ENCODE data around the gene CDX4.
"Not testable (repeated sequence)": the region's sequence is repeated elsewhere in the genome, so short reads cannot be mapped to it uniquely, and the experiment has no call there.

CDX4 gene

GRCh38 chrX:73446831-73447230, at the start of gene CDX4:
TSS of gene CDX4 (plus strand) at chrX:73447053. CDS start at chrX:73447254, 201 bp downstream.
- DNase-seq: no peak

GRCh38 chrX:73398185-73398914, 48.5 kb upstream of the CDX4 start:
- DNase-seq: no peak

GRCh38 chrX:73400136-73400748, 46.6 kb upstream of the CDX4 start:
- no peak for DNase-seq

GRCh38 chrX:73401591-73402266, 45.1 kb upstream of the CDX4 start:
- no peak for DNase-seq

GRCh38 chrX:73412930-73413329, 33.9 kb upstream of the CDX4 start:
- no peak for DNase-seq

- no peak for DNase-seq
Observed at GRCh38 chrX:73447311-73447794, 500 bp downstream of the CDX4 start.

- DNase-seq: no peak
Observed at GRCh38 chrX:73448379-73448778, 1.5 kb downstream of the CDX4 start.

GRCh38 chrX:73455171-73455570, 8.3 kb downstream of the CDX4 start:
- no peak for DNase-seq

GRCh38 chrX:73457306-73457705, 10.5 kb downstream of the CDX4 start:
- DNase-seq: no peak

- no peak for DNase-seq
Observed at GRCh38 chrX:73468376-73468775, 21.5 kb downstream of the CDX4 start.

- DNase-seq: no peak
Observed at GRCh38 chrX:73478961-73479360, 32.1 kb downstream of the CDX4 start.

- DNase-seq: no peak
Observed at GRCh38 chrX:73481521-73481920, 34.7 kb downstream of the CDX4 start.

- no peak for DNase-seq
Observed at GRCh38 chrX:73490661-73491060, 43.8 kb downstream of the CDX4 start.

- DNase-seq: not testable (repeated sequence)
Observed at GRCh38 chrX:73492178-73492577, 45.3 kb downstream of the CDX4 start.

Data from NCI-H2171 treated with DMSO at 0.1 percent for 48 hours (cell line).